ENCODE measurements around the gene ARHGDIA. TPM values are rescaled to one million over a fixed set of nuclear protein-coding genes. Genes with fewer than 3 reads are reported as not detected.

Gene ARHGDIA
- total RNA-seq, 2 experiments from 2014 or later, result 265 to 715 TPM

DNA sequence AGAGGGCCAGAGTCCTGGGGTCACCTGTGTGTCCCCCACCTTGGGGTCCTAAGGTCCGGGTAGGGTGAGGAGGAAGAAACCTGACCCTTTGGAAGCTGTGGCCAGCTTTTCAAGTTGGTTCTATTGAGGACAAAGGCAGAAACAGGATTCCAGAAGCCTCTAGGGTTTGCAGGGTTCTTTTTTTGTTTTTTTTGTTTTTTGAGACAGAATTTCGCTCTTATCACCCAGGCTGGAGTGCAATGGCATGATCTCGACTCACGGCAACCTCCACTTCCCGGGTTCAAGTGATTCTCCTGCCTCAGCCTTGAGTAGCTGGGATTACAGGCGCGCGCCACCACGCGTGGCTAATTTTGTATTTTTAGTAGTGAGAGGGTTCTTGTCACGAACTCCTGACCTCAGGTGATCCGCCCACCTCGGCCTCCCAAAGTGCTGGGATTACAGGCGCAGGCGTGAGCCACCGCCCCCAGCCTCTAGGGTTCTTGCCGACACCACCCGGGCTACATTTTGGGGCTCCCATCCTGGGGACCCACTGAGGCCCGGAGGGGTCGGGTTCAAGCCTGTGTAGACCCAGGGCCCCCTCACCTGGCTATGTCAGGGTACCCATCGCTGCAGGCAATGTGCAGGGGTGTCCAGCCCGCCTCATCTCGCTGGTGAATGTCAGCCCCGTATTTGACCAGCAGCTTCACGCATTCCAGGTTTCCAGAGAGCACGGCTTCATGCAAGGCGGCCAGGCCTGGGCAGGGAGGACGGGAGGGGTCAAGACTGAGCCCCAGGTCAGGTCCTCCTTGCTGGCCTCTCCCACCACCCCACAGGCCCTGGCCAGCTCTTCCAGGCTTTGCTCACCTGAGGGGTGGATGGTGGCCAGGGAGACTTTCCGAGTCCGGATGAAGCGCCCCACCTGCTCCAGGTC, 37.0 kb downstream of the ARHGDIA start:
- Histone ChIP-seq H4K20me1 (ENCODE audit: insufficient read depth, low read length) (no peaks in the 10 kb centered on the region), H3K4me1 (ENCODE audit: insufficient read depth, low read length, poor library complexity, severe bottlenecking) (peaks cover 25% of the 10 kb centered on the region), H3K79me2 (ENCODE audit: insufficient read depth, low read depth, low read length) (peaks cover 27% of the 10 kb centered on the region; the same call in 1 of the 2 replicates), H3K9me3 (ENCODE audit: low read length) (no peaks in the 10 kb centered on the region), H2AFZ (ENCODE audit: low read length) (peak overlapping the region; percentile 57; the same call in 1 of the 2 replicates), H3K4me3 (ENCODE audit: low read depth, low read length, poor library complexity, severe bottlenecking) (peak overlapping the region; percentile 80), H3K36me3 (ENCODE audit: insufficient read depth, low read length) (no peaks in the 10 kb centered on the region), H3K4me2 (ENCODE audit: low read length) (peak overlapping the region; percentile 99), H3K9me2 (ENCODE audit: insufficient read depth, low read length) (no peaks in the 10 kb centered on the region), H3K27ac (ENCODE audit: low read depth, low read length, poor library complexity, severe bottlenecking) (peak overlapping the region; percentile 69)
- TF ChIP-seq EZH2phosphoT487 (IDR thresholded peaks at IDR 0.05; ENCODE audit: borderline replicate concordance, low read depth, low read length), result no peak
- TF ChIP-seq, protein P1, sequence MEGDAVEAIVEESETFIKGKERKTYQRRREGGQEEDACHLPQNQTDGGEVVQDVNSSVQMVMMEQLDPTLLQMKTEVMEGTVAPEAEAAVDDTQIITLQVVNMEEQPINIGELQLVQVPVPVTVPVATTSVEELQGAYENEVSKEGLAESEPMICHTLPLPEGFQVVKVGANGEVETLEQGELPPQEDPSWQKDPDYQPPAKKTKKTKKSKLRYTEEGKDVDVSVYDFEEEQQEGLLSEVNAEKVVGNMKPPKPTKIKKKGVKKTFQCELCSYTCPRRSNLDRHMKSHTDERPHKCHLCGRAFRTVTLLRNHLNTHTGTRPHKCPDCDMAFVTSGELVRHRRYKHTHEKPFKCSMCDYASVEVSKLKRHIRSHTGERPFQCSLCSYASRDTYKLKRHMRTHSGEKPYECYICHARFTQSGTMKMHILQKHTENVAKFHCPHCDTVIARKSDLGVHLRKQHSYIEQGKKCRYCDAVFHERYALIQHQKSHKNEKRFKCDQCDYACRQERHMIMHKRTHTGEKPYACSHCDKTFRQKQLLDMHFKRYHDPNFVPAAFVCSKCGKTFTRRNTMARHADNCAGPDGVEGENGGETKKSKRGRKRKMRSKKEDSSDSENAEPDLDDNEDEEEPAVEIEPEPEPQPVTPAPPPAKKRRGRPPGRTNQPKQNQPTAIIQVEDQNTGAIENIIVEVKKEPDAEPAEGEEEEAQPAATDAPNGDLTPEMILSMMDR (conservative IDR thresholded peaks at IDR 0.05; ENCODE audit: low read length), result no peak
- intact Hi-C loops (cut with micrococcal nuclease; ENCODE audit: unreplicated experiment), result loop anchor here (1.0 to 5.0 kb wide), 2 partner anchors 27 to 58 kb away; partner anchors contain the start of genes ALYREF and ANAPC11
- POLR2A ChIA-PET, result interaction anchor here (0.8 to 1.5 kb wide), 3 partner anchors 8 to 188 kb away, joined by 3 to 4 read pairs (median 3); partner anchors contain the start of gene CENPX
- no peak for DNase-seq (ENCODE audit: low spot score)
- CTCF ChIA-PET (ENCODE audit: unreplicated experiment), result no interaction called here
- no TSS peak for BruUV-seq (replicated peaks)

DNA sequence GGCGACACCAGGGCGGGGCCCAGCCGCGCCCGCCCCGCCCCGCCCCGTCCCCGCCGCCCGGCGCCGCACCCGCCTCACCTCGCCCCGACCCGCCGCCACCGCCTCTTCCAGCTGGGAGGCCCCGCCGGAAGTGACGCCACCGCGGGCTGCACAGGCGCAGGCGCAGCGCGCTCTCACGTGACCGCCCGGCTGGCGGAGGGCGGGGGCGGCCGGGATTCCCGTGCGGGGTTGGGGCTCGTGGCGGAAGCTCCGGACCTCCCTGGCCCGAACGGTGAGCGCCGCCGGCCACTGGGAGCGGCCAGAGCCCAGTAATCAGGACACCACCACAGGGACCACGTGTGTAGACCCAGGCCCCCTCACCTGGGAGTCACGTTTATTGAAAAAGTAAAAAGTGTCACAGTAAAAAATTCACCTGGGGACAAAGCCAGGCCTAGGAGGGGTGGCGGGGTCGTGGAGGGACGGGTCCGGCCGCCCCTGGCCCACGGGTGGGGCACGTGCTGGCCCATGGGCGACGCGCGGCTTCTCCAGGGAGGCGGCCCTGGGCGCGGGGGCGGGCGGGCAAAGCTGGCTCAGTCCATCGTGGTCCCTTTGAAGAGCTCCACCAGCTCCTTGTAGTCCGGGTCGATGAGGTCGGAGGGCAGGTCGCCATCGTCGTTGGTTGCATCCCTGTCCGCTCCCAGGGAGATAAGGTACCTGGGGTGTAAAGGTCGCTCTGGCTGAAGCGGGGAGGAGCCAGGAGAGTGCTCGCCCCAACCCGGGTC, 37.8 kb downstream of the ARHGDIA start, which contains the start of gene MCRIP1:
Gene MCRIP1 (minus strand): TSS at position 132 of the 761 bp plus-strand sequence. CDS start 8,785 bp downstream, outside the sequence.
- TF ChIP-seq, protein P1 (conservative IDR thresholded peaks at IDR 0.05; ENCODE audit: low read length), result no peak
- no peak for TF ChIP-seq EZH2phosphoT487 (IDR thresholded peaks at IDR 0.05; ENCODE audit: borderline replicate concordance, low read depth, low read length)
- no peaks in the 10 kb centered on the region for H3K9me3 ChIP-seq (ENCODE audit: low read length)
- intact Hi-C loops (cut with micrococcal nuclease; ENCODE audit: unreplicated experiment), result loop anchor here (1.0 to 5.0 kb wide), 2 partner anchors 28 to 59 kb away; partner anchors contain the start of genes ALYREF and ANAPC11
- peak; percentile 98 for DNase-seq (ENCODE audit: low spot score)
- ChIA-PET POLR2A (interaction anchor here (0.8 to 1.5 kb wide), 3 partner anchors 9 to 189 kb away, joined by 3 to 4 read pairs (median 3); partner anchors contain the start of gene CENPX), CTCF (ENCODE audit: unreplicated experiment) (interaction anchor here (0.7 kb wide), 1 partner anchor 103 kb away, joined by 4 read pairs; no protein-coding TSS in a partner anchor)
- peak within 1 kb of the TSS; percentile 99 for H3K4me2 ChIP-seq (ENCODE audit: low read length)
- H2AFZ ChIP-seq (ENCODE audit: low read length), result peak within 1 kb of the TSS; percentile 57; the same call in 1 of the 2 replicates
- H3K4me1 ChIP-seq (ENCODE audit: insufficient read depth, low read length, poor library complexity, severe bottlenecking), result peaks cover 25% of the 10 kb centered on the region
- no peaks in the 10 kb centered on the region for H4K20me1 ChIP-seq (ENCODE audit: insufficient read depth, low read length)
- peak within 1 kb of the TSS; percentile 88 for H3K4me3 ChIP-seq (ENCODE audit: low read depth, low read length, poor library complexity, severe bottlenecking)
- H3K79me2 ChIP-seq (ENCODE audit: insufficient read depth, low read depth, low read length), result peaks cover 27% of the 10 kb centered on the region; the same call in 1 of the 2 replicates
- peak within 1 kb of the TSS; percentile 74 for H3K27ac ChIP-seq (ENCODE audit: low read depth, low read length, poor library complexity, severe bottlenecking)
- TSS peak; percentile 90 for BruUV-seq (replicated peaks)
- H3K36me3 ChIP-seq (ENCODE audit: insufficient read depth, low read length), result no peaks in the 10 kb centered on the region
- no peaks in the 10 kb centered on the region for H3K9me2 ChIP-seq (ENCODE audit: insufficient read depth, low read length)
